Trophoblast cell (in vitro differentiated cells and primary cell): ENCODE data around the gene TMEM209.

ENCODE experiments used
- DNase-seq, 2 donors: peaks; one replicate each; pipeline ENCODE4 v3.0.0-alpha.2; 2016
- H2AFZ ChIP-seq: 2 replicates; pipeline ENCODE4 v1.6.1; 2013; ENCODE audit warnings: low read length, moderate library complexity, mild to moderate bottlenecking; ENCODE audit not compliant: insufficient read depth, poor library complexity
- H2AK5ac ChIP-seq: 2 replicates; pipeline ENCODE4 v1.6.1; 2013; ENCODE audit warnings: mild to moderate bottlenecking, low read length
- H2BK120ac ChIP-seq: 2 replicates; pipeline ENCODE4 v1.6.1; 2013; ENCODE audit warnings: low read length, mild to moderate bottlenecking, moderate library complexity; ENCODE audit not compliant: insufficient read depth, poor library complexity
- H2BK12ac ChIP-seq: 2 replicates; pipeline ENCODE4 v1.6.1; 2013; ENCODE audit warnings: mild to moderate bottlenecking, low read length, moderate library complexity
- H2BK5ac ChIP-seq: 2 replicates; pipeline ENCODE4 v1.6.1; 2013; ENCODE audit warnings: low read length, low read depth, moderate library complexity, mild to moderate bottlenecking; ENCODE audit not compliant: poor library complexity
- H3K14ac ChIP-seq: 2 replicates; pipeline ENCODE4 v1.6.1; 2013; ENCODE audit warnings: mild to moderate bottlenecking, low read length
- H3K18ac ChIP-seq: 2 replicates; pipeline ENCODE4 v1.6.1; 2013; ENCODE audit warnings: mild to moderate bottlenecking, low read length
- H3K23ac ChIP-seq: 2 replicates; pipeline ENCODE4 v1.6.1; 2013; ENCODE audit warnings: low read length
- H3K27ac ChIP-seq: 2 replicates; pipeline ENCODE4 v1.5.1; 2013; ENCODE audit warnings: low read depth, mild to moderate bottlenecking, inconsistent platforms, low read length, moderate library complexity
- H3K27me3 ChIP-seq: 2 replicates; pipeline ENCODE4 v1.6.1; 2013; ENCODE audit warnings: inconsistent platforms, mild to moderate bottlenecking, low read length, moderate library complexity; ENCODE audit not compliant: insufficient read depth
- H3K36me3 ChIP-seq, 2 experiments: 1 replicate in 1 of 2; 2 replicates in 1 of 2; pipeline ENCODE4 v1.6.1; 2013; ENCODE audit warnings: low read length in 2 of 2, mild to moderate bottlenecking in 2 of 2, moderate library complexity in 1 of 2; ENCODE audit not compliant: insufficient read depth in 2 of 2, control insufficient read depth in 1 of 2
- H3K4ac ChIP-seq: 2 replicates; pipeline ENCODE4 v1.6.1; 2013; ENCODE audit warnings: low read depth, mild to moderate bottlenecking, low read length, moderate library complexity
- H3K4me1 ChIP-seq, 2 experiments: 1 replicate in 1 of 2; 2 replicates in 1 of 2; pipeline ENCODE4 v1.6.1; 2013; ENCODE audit warnings: low read length in 2 of 2, mild to moderate bottlenecking in 2 of 2, moderate library complexity in 1 of 2; ENCODE audit not compliant: insufficient read depth in 2 of 2, control insufficient read depth in 1 of 2
- H3K4me2 ChIP-seq: 2 replicates; pipeline ENCODE4 v1.6.1; 2013; ENCODE audit warnings: inconsistent platforms, mild to moderate bottlenecking, low read length, moderate library complexity
- H3K4me3 ChIP-seq: 2 replicates; pipeline ENCODE4 v1.5.1; 2013; ENCODE audit warnings: mild to moderate bottlenecking, low read depth, low read length, inconsistent platforms
- H3K79me1 ChIP-seq: one replicate; pipeline ENCODE4 v1.6.1; 2013; ENCODE audit warnings: low read length
- H3K79me2 ChIP-seq: 2 replicates; pipeline ENCODE4 v1.6.1; 2013; ENCODE audit warnings: low read length, mild to moderate bottlenecking; ENCODE audit not compliant: control insufficient read depth, insufficient read depth, poor library complexity
- H3K9ac ChIP-seq: 2 replicates; pipeline ENCODE4 v1.6.1; 2013; ENCODE audit warnings: mild to moderate bottlenecking, low read length
- H3K9me3 ChIP-seq: 2 replicates; pipeline ENCODE4 v1.6.1; 2013; ENCODE audit warnings: low read depth, mild to moderate bottlenecking, control low read depth, inconsistent platforms, low read length; ENCODE audit not compliant: insufficient read depth
- H4K12ac ChIP-seq: 2 replicates; pipeline ENCODE4 v1.6.1; 2013; ENCODE audit warnings: low read depth, mild to moderate bottlenecking, low read length, moderate library complexity
- H4K8ac ChIP-seq: 2 replicates; pipeline ENCODE4 v1.6.1; 2013; ENCODE audit warnings: low read depth, mild to moderate bottlenecking, low read length, moderate library complexity
- H4K91ac ChIP-seq: one replicate; pipeline ENCODE4 v1.6.1; 2013; ENCODE audit warnings: low read depth, mild to moderate bottlenecking, low read length, moderate library complexity
- WGBS: extraction: QIAGEN DNeasy Blood & Tissue Kit; methylation state at CpG from one replicate; pipeline ENCODE4 v1.1.7; 2013; ENCODE audit warnings: missing lambda C conversion rate; ENCODE audit not compliant: insufficient read length, insufficient coverage; ENCODE audit errors: extremely low coverage; 5-methylcytosine and 5-hydroxymethylcytosine counted together

The TMEM209 gene

GRCh38 chr7:130114776-130115175 lies 90.4 kb downstream of the TMEM209 start:
- no peak overlapping the region for H2BK5ac ChIP-seq
- no peak overlapping the region for H4K8ac ChIP-seq
- no CpG with 5 or more reads among the region's 2 CpGs for WGBS
- no peak overlapping the region for H3K27ac ChIP-seq
- DNase-seq = peak; percentile 79 to 88
- H3K27me3 ChIP-seq = no peaks in the 10 kb centered on the region
- H3K9me3 ChIP-seq = no peaks in the 10 kb centered on the region
- no peaks in the 10 kb centered on the region for H3K79me2 ChIP-seq
- no peak overlapping the region for H3K4me3 ChIP-seq
- H4K91ac ChIP-seq = no peak overlapping the region
- no peak overlapping the region for H3K4me2 ChIP-seq
- peaks cover 0 to 3% of the 10 kb centered on the region in 2 experiments for H3K4me1 ChIP-seq
- peaks cover 0 to 2% of the 10 kb centered on the region in 2 experiments for H3K36me3 ChIP-seq
- no peak overlapping the region for H2AK5ac ChIP-seq
- no peak overlapping the region for H3K18ac ChIP-seq
- H3K9ac ChIP-seq = no peak overlapping the region
- no peak overlapping the region for H2AFZ ChIP-seq
- H4K12ac ChIP-seq = no peak overlapping the region
- H3K79me1 ChIP-seq = no peaks in the 10 kb centered on the region
- no peak overlapping the region for H2BK12ac ChIP-seq
- no peak overlapping the region for H3K23ac ChIP-seq
- H3K4ac ChIP-seq = no peak overlapping the region
- H2BK120ac ChIP-seq = no peak overlapping the region
- H3K14ac ChIP-seq = no peak overlapping the region
